Large intestine (tissue), 12 donors: ENCODE results near the gene PPIP5K2. TPM values are rescaled to one million over a fixed set of nuclear protein-coding genes. Genes with fewer than 3 reads are reported as not detected.
A peak's percentile ranks its signal among the peaks of the same experiment; 100 is the strongest.
"Not testable (repeated sequence)": the region's sequence is repeated elsewhere in the genome, so short reads cannot be mapped to it uniquely, and the experiment has no call there.

Experiments used
- DNase-seq, 2 donors: peaks; one replicate each; pipeline versions ENCODE4 v3.0.0 to v3.0.0-alpha.2; 2013
- H3K27ac ChIP-seq: one replicate; pipeline ENCODE4 v1.5.1; 2013; ENCODE audit warnings: low read length
- H3K27me3 ChIP-seq: 2 replicates; pipeline ENCODE4 v1.6.1; 2013; ENCODE audit warnings: low read length; ENCODE audit not compliant: control insufficient read depth, insufficient read depth
- H3K36me3 ChIP-seq: 2 replicates; pipeline ENCODE4 v1.6.1; 2013; ENCODE audit warnings: low read length; ENCODE audit not compliant: control insufficient read depth, insufficient read depth
- H3K4me1 ChIP-seq: one replicate; pipeline ENCODE4 v1.6.1; 2013; ENCODE audit warnings: low read length; ENCODE audit not compliant: control insufficient read depth, insufficient read depth
- H3K4me3 ChIP-seq: one replicate; pipeline ENCODE4 v1.5.1; 2013; ENCODE audit warnings: low read length
- H3K9me3 ChIP-seq: one replicate; pipeline ENCODE4 v1.6.1; 2013; ENCODE audit warnings: mild to moderate bottlenecking, low read depth, low read length, moderate library complexity; ENCODE audit not compliant: control insufficient read depth
- WGBS: methylation state at CpG from one replicate; pipeline ENCODE4 v1.1.5; 2013; ENCODE audit warnings: low lambda C conversion rate; ENCODE audit not compliant: insufficient coverage; 5-methylcytosine and 5-hydroxymethylcytosine counted together
- long read RNA-seq, 11 donors: transcript quantifications; one replicate each; lab custom pipeline, GENCODE V29; 2026
- polyA plus RNA-seq: library from polyadenylated mRNA; unstranded; fragments of 120-200 nt; gene quantifications from one replicate; pipeline ENCODE4 v1.2.1, GENCODE V29; 2013

The PPIP5K2 gene
- 53.4 TPM for polyA plus RNA-seq
- long read RNA-seq, donor 1: 0 reads
- long read RNA-seq, donor 2, partial matches to known transcripts: 31 of 34 reads
- long read RNA-seq, donor 2, other reads (novel, unspliced or antisense): 0 of 34 reads
- long read RNA-seq, donor 3, partial matches to known transcripts: 0 of 1 reads
- long read RNA-seq, donor 3, other reads (novel, unspliced or antisense): 0 of 1 reads
- long read RNA-seq, donor 4: 0 reads
- long read RNA-seq, donor 5: 0 reads
- long read RNA-seq, donor 6, partial matches to known transcripts: 8 of 9 reads
- long read RNA-seq, donor 6, other reads (novel, unspliced or antisense): 0 of 9 reads
- long read RNA-seq, donor 7, partial matches to known transcripts: 0 of 1 reads
- long read RNA-seq, donor 7, other reads (novel, unspliced or antisense): 0 of 1 reads
- long read RNA-seq, donor 8: 0 reads
- long read RNA-seq, donor 9, partial matches to known transcripts: 0 of 3 reads
- long read RNA-seq, donor 9, other reads (novel, unspliced or antisense): 0 of 3 reads
- long read RNA-seq, donor 10, partial matches to known transcripts: 10 of 11 reads
- long read RNA-seq, donor 10, other reads (novel, unspliced or antisense): 0 of 11 reads
- long read RNA-seq, donor 11, partial matches to known transcripts: 7 of 10 reads
- long read RNA-seq, donor 11, other reads (novel, unspliced or antisense): 0 of 10 reads

- Histone ChIP-seq H3K27me3 (no peaks in the 10 kb centered on the region), H3K27ac (peak within 1 kb of the TSS; percentile 94), H3K9me3 (no peaks in the 10 kb centered on the region), H3K4me1 (no peaks in the 10 kb centered on the region), H3K4me3 (peak within 1 kb of the TSS; percentile 88), H3K36me3 (no peaks in the 10 kb centered on the region)
- WGBS: no CpG with 5 or more reads among the region's 46 CpGs
- DNase-seq: peak; percentile 98 to 99
These were observed at the start of gene PPIP5K2, which contains the start of gene GIN1 for GRCh38 chr5:103119765-103120606. PPIP5K2 (plus strand) TSS chr5:103120301; CDS start chr5:103129590, 9,289 bp downstream. GIN1 (minus strand) TSS chr5:103120138; CDS start chr5:103108707, 11,431 bp downstream.

GRCh38 chr5:103073500-103073899 lies 46.6 kb upstream of the PPIP5K2 start:
- H3K27me3 ChIP-seq, H3K27ac ChIP-seq, H3K36me3 ChIP-seq, DNase-seq, H3K9me3 ChIP-seq, H3K4me3 ChIP-seq, H3K4me1 ChIP-seq: not testable (repeated sequence)
- no CpG with 5 or more reads among the region's 4 CpGs for WGBS

GRCh38 chr5:103075442-103075841 lies 44.7 kb upstream of the PPIP5K2 start:
- no peak for DNase-seq
- Histone ChIP-seq H3K4me3 (no peak overlapping the region), H3K4me1 (no peaks in the 10 kb centered on the region), H3K27me3 (no peaks in the 10 kb centered on the region), H3K9me3 (peaks cover 7% of the 10 kb centered on the region), H3K27ac (no peak overlapping the region), H3K36me3 (no peaks in the 10 kb centered on the region)
- WGBS: no CpG with 5 or more reads among the region's 4 CpGs

- no CpG with 5 or more reads among the region's 4 CpGs for WGBS
- Histone ChIP-seq H3K4me1 (no peaks in the 10 kb centered on the region), H3K27me3 (no peaks in the 10 kb centered on the region), H3K27ac (no peak overlapping the region), H3K9me3 (peaks cover 22% of the 10 kb centered on the region), H3K4me3 (no peak overlapping the region), H3K36me3 (peaks cover 4% of the 10 kb centered on the region)
- DNase-seq: no peak
These were observed 40.3 kb upstream of the PPIP5K2 start for GRCh38 chr5:103079796-103080195.

DNA sequence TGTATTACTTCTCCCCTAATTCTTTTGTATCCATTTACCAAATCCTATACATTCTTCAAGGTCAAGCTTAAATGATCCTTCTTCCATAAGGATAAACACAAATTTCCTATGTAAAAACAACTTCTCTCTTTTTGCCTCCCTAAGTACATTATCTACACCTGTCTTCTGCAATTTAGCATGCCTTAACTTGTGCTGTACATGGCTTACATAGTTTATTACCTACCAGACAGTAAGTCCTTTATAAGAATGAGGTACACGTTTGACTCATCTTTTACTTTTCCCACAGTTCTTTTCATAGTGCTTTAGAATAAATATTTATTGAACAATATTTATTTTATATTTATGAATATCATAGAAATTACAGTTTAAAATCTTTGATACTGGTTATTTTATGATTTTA lies 33.6 kb upstream of the PPIP5K2 start:
- Histone ChIP-seq H3K4me3 (no peak overlapping the region), H3K9me3 (peaks cover 20% of the 10 kb centered on the region), H3K27ac (no peak overlapping the region), H3K27me3 (no peaks in the 10 kb centered on the region), H3K36me3 (peaks cover 19% of the 10 kb centered on the region), H3K4me1 (no peaks in the 10 kb centered on the region)
- no CpG with 5 or more reads among the region's 1 CpG for WGBS
- DNase-seq: no peak

- Histone ChIP-seq H3K36me3 (peaks cover 23% of the 10 kb centered on the region), H3K4me1 (no peaks in the 10 kb centered on the region), H3K4me3 (no peak overlapping the region), H3K27me3 (no peaks in the 10 kb centered on the region), H3K27ac (no peak overlapping the region), H3K9me3 (peaks cover 9% of the 10 kb centered on the region)
- no peak for DNase-seq
- no CpG with 5 or more reads among the region's 1 CpG for whole genome bisulfite sequencing
These were observed 30.8 kb upstream of the PPIP5K2 start for GRCh38 chr5:103089272-103089671.

GRCh38 chr5:103090791-103091190 lies 29.3 kb upstream of the PPIP5K2 start:
- no peak for DNase-seq
- Histone ChIP-seq H3K4me3 (no peak overlapping the region), H3K36me3 (peaks cover 20% of the 10 kb centered on the region), H3K27ac (no peak overlapping the region), H3K27me3 (no peaks in the 10 kb centered on the region), H3K9me3 (peaks cover 3% of the 10 kb centered on the region), H3K4me1 (no peaks in the 10 kb centered on the region)
- WGBS: no CpG with 5 or more reads among the region's 1 CpG

- WGBS: 100% methylated on average over 2 of the region's 3 CpGs
- no peaks in the 10 kb centered on the region for H3K9me3 ChIP-seq
- H3K4me3 ChIP-seq: no peak overlapping the region
- H3K36me3 ChIP-seq: peaks cover 10% of the 10 kb centered on the region
- H3K27ac ChIP-seq: no peak overlapping the region
- no peak for DNase-seq
- H3K27me3 ChIP-seq: no peaks in the 10 kb centered on the region
- H3K4me1 ChIP-seq: no peaks in the 10 kb centered on the region
These were observed 27.4 kb upstream of the PPIP5K2 start for GRCh38 chr5:103092676-103093075.

DNA sequence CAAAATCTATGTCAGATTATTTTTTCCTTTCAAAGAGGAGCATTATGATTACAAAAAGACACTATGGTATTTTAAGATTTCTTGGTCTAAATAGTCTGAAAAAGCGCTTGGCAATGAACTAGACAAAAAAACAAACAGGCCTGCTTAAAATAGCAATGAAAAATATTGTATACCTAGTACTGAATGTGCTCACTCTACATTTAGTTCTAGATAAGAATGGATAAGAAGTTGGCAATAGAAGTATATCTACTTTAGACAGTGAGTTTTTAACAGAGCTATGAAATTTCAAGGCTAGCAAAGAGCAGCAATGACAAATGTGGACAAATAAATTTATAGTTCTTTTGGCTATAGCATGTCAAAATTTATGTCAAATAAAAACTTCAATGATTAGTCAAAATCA lies 26.4 kb upstream of the PPIP5K2 start:
- no peak for DNase-seq
- H3K27ac ChIP-seq: no peak overlapping the region
- H3K27me3 ChIP-seq: no peaks in the 10 kb centered on the region
- H3K9me3 ChIP-seq: no peaks in the 10 kb centered on the region
- 100% methylated on average over 1 of the region's 1 CpG for WGBS
- no peaks in the 10 kb centered on the region for H3K4me1 ChIP-seq
- H3K36me3 ChIP-seq: peaks cover 6% of the 10 kb centered on the region
- H3K4me3 ChIP-seq: no peak overlapping the region

- DNase-seq: no peak
- Histone ChIP-seq H3K27me3 (no peaks in the 10 kb centered on the region), H3K36me3 (peaks cover 6% of the 10 kb centered on the region), H3K9me3 (no peaks in the 10 kb centered on the region), H3K4me1 (no peaks in the 10 kb centered on the region), H3K27ac (no peak overlapping the region), H3K4me3 (no peak overlapping the region)
- 86% methylated on average over 1 of the region's 2 CpGs for WGBS
These were observed 25.4 kb upstream of the PPIP5K2 start for GRCh38 chr5:103094737-103095136.
